ENCODE data around the gene ABCD1.

The ABCD1 gene

DNA sequence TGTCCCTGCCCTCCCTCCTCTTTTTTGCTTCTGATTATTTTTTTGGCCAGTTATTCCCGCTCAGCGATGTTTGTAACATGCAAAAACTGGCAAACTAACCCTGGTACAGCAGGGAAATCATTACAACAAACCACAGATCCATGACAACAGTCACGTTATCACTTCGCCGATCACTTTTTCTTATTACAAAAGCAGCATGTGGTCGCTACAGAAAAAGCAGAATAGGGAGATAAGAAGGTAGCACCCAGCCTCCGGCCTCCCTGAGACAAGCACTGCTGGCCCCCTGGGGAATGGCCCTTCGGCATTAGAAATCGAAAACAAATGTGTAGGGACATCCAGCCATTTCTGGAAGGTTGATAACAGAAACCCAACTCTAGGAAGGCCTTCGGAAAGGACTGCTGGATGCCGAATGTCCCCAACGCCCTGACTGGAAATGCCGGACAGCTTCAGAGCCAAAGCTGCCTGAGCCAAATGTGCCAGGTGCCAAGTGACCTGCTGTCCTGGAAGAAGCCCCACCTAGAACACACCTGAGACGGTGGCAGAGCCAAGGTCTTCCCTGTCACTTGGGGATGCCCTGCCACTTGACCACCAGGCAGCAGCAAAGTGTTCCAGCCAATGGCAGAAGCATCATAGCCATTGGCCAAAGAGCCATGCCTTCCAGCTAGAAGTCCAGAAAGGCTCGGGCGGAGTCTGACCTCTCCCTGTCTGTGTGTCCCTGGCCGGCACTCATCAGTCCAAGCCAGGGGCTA lies 66.6 kb downstream of the ABCD1 start:
- DNase-seq (ENCODE audit: low read depth in 2 of 2): no peak

DNA sequence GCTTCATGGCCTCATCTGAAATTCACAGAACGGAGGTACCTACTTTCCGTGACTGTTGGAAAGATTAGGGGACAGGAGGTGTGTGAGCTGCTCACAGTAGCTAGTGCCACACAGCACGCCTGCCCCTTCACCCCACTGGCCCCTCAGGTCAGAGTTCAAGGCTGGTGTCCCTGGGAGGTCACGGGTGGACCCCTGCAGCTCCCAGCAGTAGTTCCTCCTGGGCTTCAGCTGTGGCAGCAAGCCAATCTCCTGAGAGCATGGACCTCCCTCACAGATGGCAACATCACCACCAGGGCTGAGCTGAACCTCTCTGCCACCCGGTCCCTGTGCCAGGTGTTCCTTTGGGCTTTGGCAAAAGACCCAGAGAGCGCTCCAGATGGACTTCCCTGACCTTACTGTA lies 67.7 kb downstream of the ABCD1 start:
- DNase-seq (ENCODE audit: low read depth in 2 of 2): no peak

DNA sequence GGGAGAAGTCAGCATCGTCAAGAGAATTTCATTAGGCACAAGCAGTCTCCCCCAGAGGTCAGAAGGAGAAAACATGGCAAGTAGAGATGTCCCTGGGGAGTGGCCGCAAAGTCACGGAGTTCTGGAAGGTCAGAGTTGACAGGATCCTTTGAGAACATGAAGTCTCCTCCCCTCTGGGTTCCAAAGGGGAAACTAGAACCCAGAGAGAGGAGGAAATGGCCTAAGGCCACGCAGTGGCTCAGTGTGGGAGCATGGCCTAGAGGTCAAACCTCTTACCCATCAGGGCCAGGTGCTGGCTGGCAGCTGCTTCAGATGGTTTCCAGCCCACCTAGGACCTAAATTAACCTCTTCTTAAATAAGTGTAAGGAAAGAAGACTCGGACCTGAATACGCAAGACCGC lies 68.6 kb downstream of the ABCD1 start:
- no peak for DNase-seq (ENCODE audit: low read depth in 2 of 2)

Measured in stimulated activated CD4-positive, alpha-beta T cell treated with anti-CD3 and anti-CD28 coated beads, Interleukin-4, amount 100 ng/mL, for 48 hours (primary cell).